WTC11 (cell line): ENCODE measurements around the gene INHBC. TPM values are rescaled to one million over a fixed set of nuclear protein-coding genes. Genes with fewer than 3 reads are reported as not detected.

ENCODE experiments used
- ATAC-seq: fragments of 200-7000 bp; cut with Tn5 transposase; 2 replicates; pipeline ENCODE4 v1.10.0; 2021; ENCODE audit warnings: mild to moderate bottlenecking, moderate library complexity
- CTCF ChIA-PET: fragments of 300-600 bp; sonication (Branson Sonifier 250); formaldehyde crosslinking; loops from one replicate; lab custom pipeline; 2021; ENCODE audit warnings: antibody characterized with exemption; lab: Charles Lee
- POLR2A ChIA-PET: fragments of 350-600 bp; sonication (Branson Sonifier 250); formaldehyde crosslinking; loops from one replicate; lab custom pipeline; 2021; ENCODE audit warnings: antibody characterized with exemption; lab: Charles Lee
- DNase-seq: peaks from one replicate; pipeline ENCODE4 v3.0.0; 2021; ENCODE audit warnings: low spot score
- H3K27ac Mint-ChIP-seq: 2 replicates; pipeline ENCODE4 v1.8.0; 2021; ENCODE audit warnings: mixed read lengths
- H3K27me3 Mint-ChIP-seq: 2 replicates; pipeline ENCODE4 v1.8.0; 2021; ENCODE audit warnings: low read depth, mild to moderate bottlenecking, moderate library complexity, mixed read lengths
- H3K36me3 Mint-ChIP-seq: 2 replicates; pipeline ENCODE4 v1.8.0; 2021; ENCODE audit warnings: mixed read lengths
- H3K4me1 Mint-ChIP-seq: 2 replicates; pipeline ENCODE4 v1.8.0; 2022; ENCODE audit warnings: mixed read lengths
- H3K4me3 Mint-ChIP-seq: 2 replicates; pipeline ENCODE4 v1.8.0; 2021; ENCODE audit warnings: mild to moderate bottlenecking, moderate library complexity, mixed read lengths
- H3K9me3 Mint-ChIP-seq: 2 replicates; pipeline ENCODE4 v1.8.0; 2021; ENCODE audit warnings: mixed read lengths
- CDX4 ChIP-seq: fragments of 250-450 bp; sonication (Bioruptor Pico); IDR thresholded peaks from 2 replicates; pipeline ENCODE4 v1.9.0; 2021; ENCODE audit warnings: moderate library complexity, mild to moderate bottlenecking, inconsistent platforms, borderline replicate concordance
- ELF4 ChIP-seq: sonication (generic); formaldehyde crosslinking; IDR thresholded peaks from 2 replicates; pipeline ENCODE4 v1.8.1; 2022; ENCODE audit warnings: low read depth, mild to moderate bottlenecking, moderate library complexity, missing genetic modification reagents
- ERG ChIP-seq: fragments of 250-450 bp; sonication (Bioruptor Pico); IDR thresholded peaks from 2 replicates; pipeline ENCODE4 v1.8.0; 2021; ENCODE audit warnings: mild to moderate bottlenecking
- GTF2I ChIP-seq: fragments of 250-450 bp; sonication (Bioruptor Pico); conservative IDR thresholded peaks from 2 replicates; pipeline ENCODE4 v1.4.0; 2021; ENCODE audit warnings: mild to moderate bottlenecking
- HMGA2 ChIP-seq: fragments of 250-450 bp; sonication (Bioruptor Pico); IDR thresholded peaks from 2 replicates; pipeline ENCODE4 v1.4.0; 2021; ENCODE audit warnings: mild to moderate bottlenecking, moderate library complexity
- JAZF1 ChIP-seq: fragments of 250-450 bp; sonication (Bioruptor Pico); IDR thresholded peaks from 2 replicates; pipeline ENCODE4 v1.9.0; 2021; ENCODE audit warnings: moderate library complexity, mild to moderate bottlenecking, inconsistent platforms
- JUN ChIP-seq: sonication (generic); formaldehyde crosslinking; IDR thresholded peaks from 2 replicates; pipeline ENCODE4 v1.8.0; 2023; ENCODE audit warnings: mild to moderate bottlenecking, missing genetic modification reagents
- MXD4 ChIP-seq: fragments of 250-450 bp; sonication (Bioruptor Pico); IDR thresholded peaks from 2 replicates; pipeline ENCODE4 v1.8.0; 2021; ENCODE audit warnings: mild to moderate bottlenecking, moderate library complexity, borderline replicate concordance
- NR1H2 ChIP-seq: sonication (generic); formaldehyde crosslinking; IDR thresholded peaks from 2 replicates; pipeline ENCODE4 v1.9.0; 2021; ENCODE audit warnings: mild to moderate bottlenecking, moderate library complexity, missing genetic modification reagents
- OVOL2 ChIP-seq: fragments of 250-450 bp; sonication (Bioruptor Pico); IDR thresholded peaks from 2 replicates; pipeline ENCODE4 v1.9.0; 2021; ENCODE audit warnings: mild to moderate bottlenecking, borderline replicate concordance
- RELA ChIP-seq: sonication (generic); formaldehyde crosslinking; IDR thresholded peaks from 2 replicates; pipeline ENCODE4 v1.8.1; 2022; ENCODE audit warnings: missing genetic modification reagents, mild to moderate bottlenecking, borderline replicate concordance
- TEAD4 ChIP-seq: sonication (generic); formaldehyde crosslinking; IDR thresholded peaks from 2 replicates; pipeline ENCODE4 v1.8.0; 2022; ENCODE audit warnings: mild to moderate bottlenecking, missing genetic modification reagents
- USF2 ChIP-seq: sonication (generic); formaldehyde crosslinking; IDR thresholded peaks from 2 replicates; pipeline ENCODE4 v1.8.1; 2023; ENCODE audit warnings: mild to moderate bottlenecking, missing genetic modification reagents, moderate library complexity
- ZBTB21 ChIP-seq: sonication (generic); formaldehyde crosslinking; IDR thresholded peaks from 2 replicates; pipeline ENCODE4 v1.8.1; 2023; ENCODE audit warnings: mild to moderate bottlenecking, missing genetic modification reagents, borderline replicate concordance
- ZNF121 ChIP-seq: sonication (generic); formaldehyde crosslinking; IDR thresholded peaks from 2 replicates; pipeline ENCODE4 v1.8.0; 2023; ENCODE audit warnings: missing genetic modification reagents
- ZNF138 ChIP-seq: sonication (generic); formaldehyde crosslinking; conservative IDR thresholded peaks from 2 replicates; pipeline ENCODE4 v1.8.1; 2022; ENCODE audit warnings: mild to moderate bottlenecking, moderate library complexity, missing genetic modification reagents
- ZNF263 ChIP-seq: sonication (generic); formaldehyde crosslinking; IDR thresholded peaks from 2 replicates; pipeline ENCODE4 v1.8.1; 2022; ENCODE audit warnings: low read depth, mild to moderate bottlenecking, moderate library complexity, missing genetic modification reagents
- ZNF416 ChIP-seq: fragments of 250-450 bp; sonication (Bioruptor Pico); IDR thresholded peaks from 2 replicates; pipeline ENCODE4 v1.9.0; 2021; ENCODE audit warnings: mild to moderate bottlenecking, inconsistent platforms
- ZSCAN18 ChIP-seq: fragments of 250-450 bp; sonication (Bioruptor Pico); IDR thresholded peaks from 2 replicates; pipeline ENCODE4 v2.1.2; 2022; ENCODE audit warnings: mild to moderate bottlenecking, moderate library complexity
- total RNA-seq: library from RNA; stranded (reverse); gene quantifications from 3 replicates; pipeline ENCODE4 v1.2.3, GENCODE V29; 2021
- TF ChIP-seq, protein P1 (sequence below): sonication (generic); formaldehyde crosslinking; IDR thresholded peaks from 2 replicates; pipeline ENCODE4 v1.8.1; 2023; ENCODE audit warnings: mild to moderate bottlenecking, missing genetic modification reagents, borderline replicate concordance
- TF ChIP-seq, protein P2 (sequence below): sonication (generic); formaldehyde crosslinking; IDR thresholded peaks from 2 replicates; pipeline ENCODE4 v1.8.0; 2023; ENCODE audit warnings: missing genetic modification reagents, mild to moderate bottlenecking, borderline replicate concordance
- TF ChIP-seq, protein P3 (sequence below): sonication (generic); formaldehyde crosslinking; IDR thresholded peaks from 2 replicates; pipeline ENCODE4 v1.8.1; 2022; ENCODE audit warnings: low read depth, missing genetic modification reagents, borderline replicate concordance

The INHBC gene
- total RNA-seq, 1 experiment from 2014 or later = 0.20 TPM

DNA sequence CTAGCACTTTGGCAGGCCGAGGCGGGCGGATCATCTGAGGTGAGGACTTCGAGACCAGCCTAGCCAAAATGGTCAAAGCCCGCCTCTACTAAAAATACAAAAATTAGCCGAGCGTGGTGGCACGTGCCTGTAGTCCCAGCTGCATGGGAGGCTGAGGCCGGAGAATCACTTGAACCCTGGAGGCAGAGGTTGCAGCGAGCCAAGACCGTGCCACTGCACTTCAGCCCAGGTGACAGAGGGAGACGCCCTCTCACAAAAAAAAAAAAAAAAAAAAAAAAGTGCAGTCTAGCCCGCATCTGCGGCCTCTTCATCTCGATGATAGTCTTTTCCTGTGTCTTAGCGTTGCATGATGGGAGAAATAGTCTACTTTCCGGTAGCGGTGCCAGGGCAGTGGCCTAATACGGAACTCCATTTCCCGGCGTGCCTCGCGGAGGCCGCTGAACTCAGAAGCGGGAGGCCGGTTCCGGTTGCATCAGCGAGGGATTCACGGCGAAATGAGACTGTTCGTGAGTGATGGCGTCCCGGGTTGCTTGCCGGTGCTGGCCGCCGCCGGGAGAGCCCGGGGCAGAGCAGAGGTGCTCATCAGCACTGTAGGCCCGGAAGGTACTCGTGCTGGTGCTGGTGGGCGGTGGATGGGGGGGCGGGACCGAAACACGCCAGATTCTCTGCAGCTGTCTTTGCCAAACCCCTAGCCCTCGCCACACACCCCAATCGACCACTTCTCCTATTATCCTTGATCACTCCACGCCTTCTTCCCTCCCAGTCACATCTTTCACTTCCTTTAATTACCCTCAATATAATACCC is 53.2 kb downstream of the INHBC start, which contains the start of gene MARS1:
Gene MARS1 (plus strand): TSS at position 472 of the 805 bp plus-strand sequence. CDS start 23 bp downstream, at position 495.
- Mint-ChIP-seq H3K4me3 (peak within 1 kb of the TSS; percentile 99), H3K9me3 (peaks cover 3% of the 10 kb centered on the region), H3K27me3 (no peaks in the 10 kb centered on the region; the same call in 1 of the 2 replicates), H3K36me3 (peaks cover 47% of the 10 kb centered on the region), H3K27ac (peak within 1 kb of the TSS; percentile 93), H3K4me1 (peaks cover 15% of the 10 kb centered on the region)
- ATAC-seq (peak; percentile 97), DNase-seq (peak; percentile 92)
- POLR2A ChIA-PET = interaction anchor here (0.9 to 1.5 kb wide), 3 partner anchors 12 to 33 kb away, joined by 4 to 8 read pairs (median 4); partner anchors contain the start of gene INHBE
- CTCF ChIA-PET = interaction anchor here (0.7 to 1.4 kb wide), 4 partner anchors 11 to 401 kb away, joined by 3 to 11 read pairs (median 5); no protein-coding TSS in a partner anchor
- TF ChIP-seq ZNF416 (CRISPR knock-in tag) (0 out of 2 replicates have a peak, but pooled peaks have one; percentile 14), JUN (no peak), NR1H2 (CRISPR knock-in tag) (no peak), JAZF1 (no peak), MXD4 (no peak), ZNF121 (CRISPR knock-in tag) (0 out of 2 replicates have a peak, but pooled peaks have one; percentile 16), RELA (CRISPR knock-in tag) (no peak), ELF4 (no peak), ZNF263 (CRISPR knock-in tag) (no peak), OVOL2 (CRISPR knock-in tag) (no peak), GTF2I (CRISPR knock-in tag) (peak; percentile 90), ZSCAN18 (CRISPR knock-in tag) (no peak), USF2 (CRISPR knock-in tag) (no peak), TEAD4 (CRISPR knock-in tag) (no peak), ZNF138 (CRISPR knock-in tag) (no peak), HMGA2 (CRISPR knock-in tag) (no peak), ERG (CRISPR knock-in tag) (peak; percentile 58; the same call in 1 of the 2 replicates), CDX4 (CRISPR knock-in tag) (no peak), ZBTB21 (CRISPR knock-in tag) (no peak)
- TF ChIP-seq, protein P1, sequence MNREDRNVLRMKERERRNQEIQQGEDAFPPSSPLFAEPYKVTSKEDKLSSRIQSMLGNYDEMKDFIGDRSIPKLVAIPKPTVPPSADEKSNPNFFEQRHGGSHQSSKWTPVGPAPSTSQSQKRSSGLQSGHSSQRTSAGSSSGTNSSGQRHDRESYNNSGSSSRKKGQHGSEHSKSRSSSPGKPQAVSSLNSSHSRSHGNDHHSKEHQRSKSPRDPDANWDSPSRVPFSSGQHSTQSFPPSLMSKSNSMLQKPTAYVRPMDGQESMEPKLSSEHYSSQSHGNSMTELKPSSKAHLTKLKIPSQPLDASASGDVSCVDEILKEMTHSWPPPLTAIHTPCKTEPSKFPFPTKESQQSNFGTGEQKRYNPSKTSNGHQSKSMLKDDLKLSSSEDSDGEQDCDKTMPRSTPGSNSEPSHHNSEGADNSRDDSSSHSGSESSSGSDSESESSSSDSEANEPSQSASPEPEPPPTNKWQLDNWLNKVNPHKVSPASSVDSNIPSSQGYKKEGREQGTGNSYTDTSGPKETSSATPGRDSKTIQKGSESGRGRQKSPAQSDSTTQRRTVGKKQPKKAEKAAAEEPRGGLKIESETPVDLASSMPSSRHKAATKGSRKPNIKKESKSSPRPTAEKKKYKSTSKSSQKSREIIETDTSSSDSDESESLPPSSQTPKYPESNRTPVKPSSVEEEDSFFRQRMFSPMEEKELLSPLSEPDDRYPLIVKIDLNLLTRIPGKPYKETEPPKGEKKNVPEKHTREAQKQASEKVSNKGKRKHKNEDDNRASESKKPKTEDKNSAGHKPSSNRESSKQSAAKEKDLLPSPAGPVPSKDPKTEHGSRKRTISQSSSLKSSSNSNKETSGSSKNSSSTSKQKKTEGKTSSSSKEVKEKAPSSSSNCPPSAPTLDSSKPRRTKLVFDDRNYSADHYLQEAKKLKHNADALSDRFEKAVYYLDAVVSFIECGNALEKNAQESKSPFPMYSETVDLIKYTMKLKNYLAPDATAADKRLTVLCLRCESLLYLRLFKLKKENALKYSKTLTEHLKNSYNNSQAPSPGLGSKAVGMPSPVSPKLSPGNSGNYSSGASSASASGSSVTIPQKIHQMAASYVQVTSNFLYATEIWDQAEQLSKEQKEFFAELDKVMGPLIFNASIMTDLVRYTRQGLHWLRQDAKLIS (CRISPR knock-in tag) = no peak
- TF ChIP-seq, protein P2, sequence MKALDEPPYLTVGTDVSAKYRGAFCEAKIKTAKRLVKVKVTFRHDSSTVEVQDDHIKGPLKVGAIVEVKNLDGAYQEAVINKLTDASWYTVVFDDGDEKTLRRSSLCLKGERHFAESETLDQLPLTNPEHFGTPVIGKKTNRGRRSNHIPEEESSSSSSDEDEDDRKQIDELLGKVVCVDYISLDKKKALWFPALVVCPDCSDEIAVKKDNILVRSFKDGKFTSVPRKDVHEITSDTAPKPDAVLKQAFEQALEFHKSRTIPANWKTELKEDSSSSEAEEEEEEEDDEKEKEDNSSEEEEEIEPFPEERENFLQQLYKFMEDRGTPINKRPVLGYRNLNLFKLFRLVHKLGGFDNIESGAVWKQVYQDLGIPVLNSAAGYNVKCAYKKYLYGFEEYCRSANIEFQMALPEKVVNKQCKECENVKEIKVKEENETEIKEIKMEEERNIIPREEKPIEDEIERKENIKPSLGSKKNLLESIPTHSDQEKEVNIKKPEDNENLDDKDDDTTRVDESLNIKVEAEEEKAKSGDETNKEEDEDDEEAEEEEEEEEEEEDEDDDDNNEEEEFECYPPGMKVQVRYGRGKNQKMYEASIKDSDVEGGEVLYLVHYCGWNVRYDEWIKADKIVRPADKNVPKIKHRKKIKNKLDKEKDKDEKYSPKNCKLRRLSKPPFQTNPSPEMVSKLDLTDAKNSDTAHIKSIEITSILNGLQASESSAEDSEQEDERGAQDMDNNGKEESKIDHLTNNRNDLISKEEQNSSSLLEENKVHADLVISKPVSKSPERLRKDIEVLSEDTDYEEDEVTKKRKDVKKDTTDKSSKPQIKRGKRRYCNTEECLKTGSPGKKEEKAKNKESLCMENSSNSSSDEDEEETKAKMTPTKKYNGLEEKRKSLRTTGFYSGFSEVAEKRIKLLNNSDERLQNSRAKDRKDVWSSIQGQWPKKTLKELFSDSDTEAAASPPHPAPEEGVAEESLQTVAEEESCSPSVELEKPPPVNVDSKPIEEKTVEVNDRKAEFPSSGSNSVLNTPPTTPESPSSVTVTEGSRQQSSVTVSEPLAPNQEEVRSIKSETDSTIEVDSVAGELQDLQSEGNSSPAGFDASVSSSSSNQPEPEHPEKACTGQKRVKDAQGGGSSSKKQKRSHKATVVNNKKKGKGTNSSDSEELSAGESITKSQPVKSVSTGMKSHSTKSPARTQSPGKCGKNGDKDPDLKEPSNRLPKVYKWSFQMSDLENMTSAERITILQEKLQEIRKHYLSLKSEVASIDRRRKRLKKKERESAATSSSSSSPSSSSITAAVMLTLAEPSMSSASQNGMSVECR (CRISPR knock-in tag) = peak; percentile 75; the same call in 1 of the 2 replicates
- TF ChIP-seq, protein P3, sequence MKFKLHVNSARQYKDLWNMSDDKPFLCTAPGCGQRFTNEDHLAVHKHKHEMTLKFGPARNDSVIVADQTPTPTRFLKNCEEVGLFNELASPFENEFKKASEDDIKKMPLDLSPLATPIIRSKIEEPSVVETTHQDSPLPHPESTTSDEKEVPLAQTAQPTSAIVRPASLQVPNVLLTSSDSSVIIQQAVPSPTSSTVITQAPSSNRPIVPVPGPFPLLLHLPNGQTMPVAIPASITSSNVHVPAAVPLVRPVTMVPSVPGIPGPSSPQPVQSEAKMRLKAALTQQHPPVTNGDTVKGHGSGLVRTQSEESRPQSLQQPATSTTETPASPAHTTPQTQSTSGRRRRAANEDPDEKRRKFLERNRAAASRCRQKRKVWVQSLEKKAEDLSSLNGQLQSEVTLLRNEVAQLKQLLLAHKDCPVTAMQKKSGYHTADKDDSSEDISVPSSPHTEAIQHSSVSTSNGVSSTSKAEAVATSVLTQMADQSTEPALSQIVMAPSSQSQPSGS (CRISPR knock-in tag) = no peak
